ENCODE data around the gene ZNRF1. TPM values are rescaled to one million over a fixed set of nuclear protein-coding genes. Genes with fewer than 3 reads are reported as not detected.

Gene ZNRF1
- total and polyA plus RNA-seq, 2 donors from 2014 or later, result 10.8 to 23.1 TPM

- no peak for TF ChIP-seq CTCF (IDR thresholded peaks at IDR 0.05; ENCODE audit: borderline replicate concordance, extremely low read depth, insufficient read depth)
- peaks cover 0 to 15% (median 0%) of the 10 kb centered on the region in 3 donors for H3K4me1 ChIP-seq (ENCODE audit: control insufficient read depth in 2 of 3, insufficient read depth in 2 of 3, low read depth in 1 of 3, low read length in 3 of 3)
- no peaks in the 10 kb centered on the region for H3K27me3 ChIP-seq (ENCODE audit: control insufficient read depth, insufficient read depth, low read length)
- no peak for FAIRE-seq
- intact Hi-C loops (cut with DNase I), result no loop called here
- H3K9me3 ChIP-seq (ENCODE audit: control insufficient read depth in 2 of 3, insufficient read depth in 1 of 3, low read length in 3 of 3), result no peaks in the 10 kb centered on the region
- H3K9ac ChIP-seq (ENCODE audit: low read length in 3 of 3), result no peak overlapping the region
- no peak for DNase-seq
- H3K36me3 ChIP-seq (ENCODE audit: control insufficient read depth in 2 of 3, insufficient read depth in 3 of 3, low read length in 3 of 3), result no peaks in the 10 kb centered on the region
- H3K4me3 ChIP-seq (ENCODE audit: low read length in 3 of 3), result no peak overlapping the region
- H3K27ac ChIP-seq (ENCODE audit: low read depth in 2 of 2, low read length in 2 of 2), result no peak overlapping the region
Measured at GRCh38 chr16:75003931-75004330, 5.1 kb downstream of the ZNRF1 start.

DNA sequence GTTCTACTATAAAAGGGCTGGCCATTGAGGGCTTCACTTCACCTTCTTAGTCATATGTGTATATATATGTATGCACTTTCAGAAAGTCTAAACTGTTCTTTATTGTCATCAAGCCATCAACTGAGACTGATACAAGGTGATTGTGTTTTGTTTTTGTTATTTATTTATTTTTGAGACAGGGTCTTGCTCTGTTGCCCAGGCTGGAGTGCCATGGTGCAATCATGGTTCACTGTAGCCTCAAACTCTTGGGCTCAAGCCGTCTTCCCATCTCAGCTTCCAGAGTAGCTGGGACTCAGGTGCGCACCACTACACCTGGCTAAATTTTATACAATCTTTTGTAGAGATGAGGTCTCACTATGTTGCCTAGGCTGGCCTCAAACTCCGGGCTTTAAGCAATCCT is 5.6 kb downstream of the ZNRF1 start:
- Histone ChIP-seq H3K4me1 (ENCODE audit: control insufficient read depth in 2 of 3, insufficient read depth in 2 of 3, low read depth in 1 of 3, low read length in 3 of 3) (peaks cover 0 to 15% (median 0%) of the 10 kb centered on the region in 3 donors), H3K4me3 (ENCODE audit: low read length in 3 of 3) (no peak overlapping the region), H3K9me3 (ENCODE audit: control insufficient read depth in 2 of 3, insufficient read depth in 1 of 3, low read length in 3 of 3) (no peaks in the 10 kb centered on the region), H3K9ac (ENCODE audit: low read length in 3 of 3) (no peak overlapping the region), H3K27me3 (ENCODE audit: control insufficient read depth, insufficient read depth, low read length) (no peaks in the 10 kb centered on the region), H3K27ac (ENCODE audit: low read depth in 2 of 2, low read length in 2 of 2) (no peak overlapping the region), H3K36me3 (ENCODE audit: control insufficient read depth in 2 of 3, insufficient read depth in 3 of 3, low read length in 3 of 3) (no peaks in the 10 kb centered on the region)
- DNase-seq, result no peak
- intact Hi-C loops (cut with DNase I), result no loop called here
- no peak for FAIRE-seq
- no peak for TF ChIP-seq CTCF (IDR thresholded peaks at IDR 0.05; ENCODE audit: borderline replicate concordance, extremely low read depth, insufficient read depth)

- Histone ChIP-seq H3K36me3 (ENCODE audit: control insufficient read depth in 2 of 3, insufficient read depth in 3 of 3, low read length in 3 of 3) (no peaks in the 10 kb centered on the region), H3K4me1 (ENCODE audit: control insufficient read depth in 2 of 3, insufficient read depth in 2 of 3, low read depth in 1 of 3, low read length in 3 of 3) (peaks cover 0 to 8% (median 0%) of the 10 kb centered on the region in 3 donors), H3K27ac (ENCODE audit: low read depth in 2 of 2, low read length in 2 of 2) (no peak overlapping the region), H3K4me3 (ENCODE audit: low read length in 3 of 3) (no peak overlapping the region), H3K27me3 (ENCODE audit: control insufficient read depth, insufficient read depth, low read length) (no peaks in the 10 kb centered on the region), H3K9ac (ENCODE audit: low read length in 3 of 3) (no peak overlapping the region), H3K9me3 (ENCODE audit: control insufficient read depth in 2 of 3, insufficient read depth in 1 of 3, low read length in 3 of 3) (no peaks in the 10 kb centered on the region)
- intact Hi-C loops (cut with DNase I), result no loop called here
- no peak for TF ChIP-seq CTCF (IDR thresholded peaks at IDR 0.05; ENCODE audit: borderline replicate concordance, extremely low read depth, insufficient read depth)
- FAIRE-seq, result no peak
- DNase-seq, result no peak
Measured at GRCh38 chr16:75005697-75006096, 6.9 kb downstream of the ZNRF1 start.

- H3K4me3 ChIP-seq (ENCODE audit: low read length in 3 of 3), result no peak overlapping the region
- H3K9ac ChIP-seq (ENCODE audit: low read length in 3 of 3), result no peak overlapping the region
- peaks cover 0 to 11% (median 11%) of the 10 kb centered on the region in 3 donors for H3K4me1 ChIP-seq (ENCODE audit: control insufficient read depth in 2 of 3, insufficient read depth in 2 of 3, low read depth in 1 of 3, low read length in 3 of 3)
- no peak overlapping the region for H3K27ac ChIP-seq (ENCODE audit: low read depth in 2 of 2, low read length in 2 of 2)
- intact Hi-C loops (cut with DNase I), result no loop called here
- no peaks in the 10 kb centered on the region for H3K36me3 ChIP-seq (ENCODE audit: control insufficient read depth in 2 of 3, insufficient read depth in 3 of 3, low read length in 3 of 3)
- TF ChIP-seq CTCF (IDR thresholded peaks at IDR 0.05; ENCODE audit: borderline replicate concordance, extremely low read depth, insufficient read depth), result no peak
- no peaks in the 10 kb centered on the region for H3K9me3 ChIP-seq (ENCODE audit: control insufficient read depth in 2 of 3, insufficient read depth in 1 of 3, low read length in 3 of 3)
- no peaks in the 10 kb centered on the region for H3K27me3 ChIP-seq (ENCODE audit: control insufficient read depth, insufficient read depth, low read length)
- no peak for DNase-seq
- FAIRE-seq, result no peak
Measured at GRCh38 chr16:75007443-75007842, 8.6 kb downstream of the ZNRF1 start.
